ENCODE measurements around the gene IFIT3.
"Not testable (repeated sequence)": the region's sequence is repeated elsewhere in the genome, so short reads cannot be mapped to it uniquely, and the experiment has no call there.

IFIT3 gene

DNA sequence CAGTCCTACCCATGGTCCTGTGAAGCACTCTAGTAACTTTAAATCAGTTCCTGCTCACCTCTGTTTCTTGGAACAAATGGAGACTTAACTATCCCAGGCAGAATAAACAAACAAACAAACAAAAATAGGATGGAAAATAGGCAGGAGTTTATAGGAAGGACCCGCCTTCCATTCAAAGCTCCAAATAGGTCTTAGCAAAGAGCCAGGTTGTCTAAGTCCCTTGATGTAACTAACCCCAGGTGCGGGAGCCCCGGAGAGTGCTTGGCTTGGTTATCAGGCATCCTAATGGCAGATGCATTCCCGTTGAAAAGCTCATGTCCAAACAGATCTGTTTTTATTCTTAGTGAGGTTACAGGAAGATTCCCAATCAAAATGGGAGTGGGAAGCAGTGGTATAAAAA is 23.8 kb upstream of the IFIT3 start:
- no peak for DNase-seq (ENCODE audit: low read depth in 2 of 2, low spot score in 1 of 2)

DNA sequence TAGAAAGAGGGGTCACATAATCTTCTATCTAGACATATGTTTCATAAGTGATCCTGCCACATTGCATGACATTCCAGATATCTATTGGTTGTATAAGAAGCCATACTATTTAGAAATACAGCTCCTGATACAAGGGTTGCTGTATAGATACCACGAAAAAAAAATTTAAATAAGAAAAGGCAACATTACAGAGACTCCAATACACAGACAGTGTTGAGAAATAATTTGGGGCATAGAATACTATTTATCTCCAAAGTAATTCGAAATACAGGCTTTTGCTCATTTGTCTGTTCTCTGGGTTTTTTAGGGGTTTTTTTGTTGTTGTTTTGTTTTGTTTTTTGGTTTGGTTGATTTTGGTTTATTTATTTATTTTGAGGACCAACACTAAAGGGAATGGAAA is 23.4 kb upstream of the IFIT3 start:
- no peak for DNase-seq (ENCODE audit: low read depth in 2 of 2, low spot score in 1 of 2)

DNA sequence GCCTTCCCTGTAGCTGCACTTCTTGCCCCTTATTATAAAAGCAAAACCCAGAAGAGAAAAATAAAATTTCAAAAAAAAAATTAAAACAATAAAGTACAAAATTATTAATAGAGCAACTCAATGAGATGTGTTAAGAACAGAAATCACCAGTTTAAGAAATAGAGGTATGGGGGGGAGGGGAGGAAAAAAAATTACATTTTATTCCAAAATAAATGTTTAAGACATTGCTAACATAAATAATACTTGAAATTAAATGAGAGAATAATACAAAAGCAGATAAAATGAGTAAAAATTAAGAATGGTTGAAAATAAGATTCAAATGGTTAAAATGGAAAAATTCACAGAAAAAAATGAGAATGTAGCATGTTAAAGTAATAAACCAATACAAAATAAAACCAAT is 22.9 kb upstream of the IFIT3 start:
- no peak for DNase-seq (ENCODE audit: low read depth in 2 of 2, low spot score in 1 of 2)

DNA sequence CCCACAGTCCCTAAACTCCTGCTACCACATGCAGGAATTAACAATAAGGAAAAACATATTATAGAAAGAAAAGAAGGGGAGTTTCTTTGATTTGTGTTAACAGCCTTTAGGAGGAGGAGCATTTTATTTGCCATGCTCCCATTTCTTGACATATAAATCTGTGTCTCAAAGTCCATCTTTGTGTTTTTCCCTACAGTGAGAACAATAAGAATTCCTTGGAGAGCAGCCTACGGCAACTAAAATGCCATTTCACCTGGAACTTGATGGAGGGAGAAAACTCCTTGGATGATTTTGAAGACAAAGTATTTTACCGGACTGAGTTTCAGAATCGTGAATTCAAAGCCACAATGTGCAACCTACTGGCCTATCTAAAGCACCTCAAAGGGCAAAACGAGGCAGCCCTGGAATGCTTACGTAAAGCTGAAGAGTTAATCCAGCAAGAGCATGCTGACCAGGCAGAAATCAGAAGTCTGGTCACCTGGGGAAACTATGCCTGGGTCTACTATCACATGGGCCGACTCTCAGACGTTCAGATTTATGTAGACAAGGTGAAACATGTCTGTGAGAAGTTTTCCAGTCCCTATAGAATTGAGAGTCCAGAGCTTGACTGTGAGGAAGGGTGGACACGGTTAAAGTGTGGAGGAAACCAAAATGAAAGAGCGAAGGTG is 21.9 kb upstream of the IFIT3 start:
- no peak for DNase-seq (ENCODE audit: low read depth in 2 of 2, low spot score in 1 of 2)

DNA sequence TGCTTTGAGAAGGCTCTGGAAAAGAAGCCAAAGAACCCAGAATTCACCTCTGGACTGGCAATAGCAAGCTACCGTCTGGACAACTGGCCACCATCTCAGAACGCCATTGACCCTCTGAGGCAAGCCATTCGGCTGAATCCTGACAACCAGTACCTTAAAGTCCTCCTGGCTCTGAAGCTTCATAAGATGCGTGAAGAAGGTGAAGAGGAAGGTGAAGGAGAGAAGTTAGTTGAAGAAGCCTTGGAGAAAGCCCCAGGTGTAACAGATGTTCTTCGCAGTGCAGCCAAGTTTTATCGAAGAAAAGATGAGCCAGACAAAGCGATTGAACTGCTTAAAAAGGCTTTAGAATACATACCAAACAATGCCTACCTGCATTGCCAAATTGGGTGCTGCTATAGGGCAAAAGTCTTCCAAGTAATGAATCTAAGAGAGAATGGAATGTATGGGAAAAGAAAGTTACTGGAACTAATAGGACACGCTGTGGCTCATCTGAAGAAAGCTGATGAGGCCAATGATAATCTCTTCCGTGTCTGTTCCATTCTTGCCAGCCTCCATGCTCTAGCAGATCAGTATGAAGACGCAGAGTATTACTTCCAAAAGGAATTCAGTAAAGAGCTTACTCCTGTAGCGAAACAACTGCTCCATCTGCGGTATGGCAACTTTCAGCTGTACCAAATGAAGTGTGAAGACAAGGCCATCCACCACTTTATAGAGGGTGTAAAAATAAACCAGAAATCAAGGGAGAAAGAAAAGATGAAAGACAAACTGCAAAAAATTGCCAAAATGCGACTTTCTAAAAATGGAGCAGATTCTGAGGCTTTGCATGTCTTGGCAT is 21.1 kb upstream of the IFIT3 start:
- no peak for DNase-seq (ENCODE audit: low read depth in 2 of 2, low spot score in 1 of 2)

DNA sequence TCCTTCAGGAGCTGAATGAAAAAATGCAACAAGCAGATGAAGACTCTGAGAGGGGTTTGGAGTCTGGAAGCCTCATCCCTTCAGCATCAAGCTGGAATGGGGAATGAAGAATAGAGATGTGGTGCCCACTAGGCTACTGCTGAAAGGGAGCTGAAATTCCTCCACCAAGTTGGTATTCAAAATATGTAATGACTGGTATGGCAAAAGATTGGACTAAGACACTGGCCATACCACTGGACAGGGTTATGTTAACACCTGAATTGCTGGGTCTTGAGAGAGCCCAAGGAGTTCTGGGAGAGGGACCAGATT is 20.6 kb upstream of the IFIT3 start:
- DNase-seq (ENCODE audit: low read depth in 2 of 2, low spot score in 1 of 2) = no peak

DNA sequence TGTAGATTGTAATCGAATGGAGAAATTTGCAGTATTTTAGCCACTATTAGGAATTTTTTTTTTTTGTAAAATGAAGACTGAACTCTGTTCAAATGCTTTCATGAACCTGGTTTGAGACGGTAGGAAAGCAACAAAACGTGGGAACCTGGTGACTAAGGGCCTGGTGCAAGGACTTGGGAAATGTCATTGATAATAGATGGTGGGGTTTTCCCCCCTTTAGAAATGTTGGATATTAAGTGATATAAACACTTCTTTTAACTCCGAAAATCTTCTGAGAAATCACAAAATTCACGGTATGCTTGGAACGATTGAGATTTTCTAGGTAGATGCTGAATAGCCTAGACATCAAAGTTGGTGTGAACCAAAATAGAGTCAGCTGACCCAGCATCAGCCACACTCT is 19.5 kb upstream of the IFIT3 start:
- no peak for DNase-seq (ENCODE audit: low read depth in 2 of 2, low spot score in 1 of 2)

DNA sequence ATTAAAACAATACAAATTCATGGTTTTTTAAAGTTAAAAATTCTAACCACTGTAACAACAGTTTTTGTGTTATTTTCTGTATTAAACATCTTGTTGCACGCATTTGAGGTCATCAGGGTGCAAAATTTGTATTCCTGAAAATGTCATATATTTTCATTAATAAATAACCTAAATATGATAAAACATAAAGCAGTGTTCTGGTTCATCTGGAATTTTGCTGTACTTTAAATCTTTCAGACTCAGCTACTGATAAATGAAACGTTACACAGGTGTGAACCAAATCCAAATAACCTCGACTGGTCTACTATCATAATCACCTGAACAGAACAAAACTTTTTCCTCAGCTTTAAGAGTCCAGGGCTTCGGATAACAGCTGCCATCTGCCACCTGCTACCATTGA is 19.1 kb upstream of the IFIT3 start:
- no peak for DNase-seq (ENCODE audit: low read depth in 2 of 2, low spot score in 1 of 2)

DNA sequence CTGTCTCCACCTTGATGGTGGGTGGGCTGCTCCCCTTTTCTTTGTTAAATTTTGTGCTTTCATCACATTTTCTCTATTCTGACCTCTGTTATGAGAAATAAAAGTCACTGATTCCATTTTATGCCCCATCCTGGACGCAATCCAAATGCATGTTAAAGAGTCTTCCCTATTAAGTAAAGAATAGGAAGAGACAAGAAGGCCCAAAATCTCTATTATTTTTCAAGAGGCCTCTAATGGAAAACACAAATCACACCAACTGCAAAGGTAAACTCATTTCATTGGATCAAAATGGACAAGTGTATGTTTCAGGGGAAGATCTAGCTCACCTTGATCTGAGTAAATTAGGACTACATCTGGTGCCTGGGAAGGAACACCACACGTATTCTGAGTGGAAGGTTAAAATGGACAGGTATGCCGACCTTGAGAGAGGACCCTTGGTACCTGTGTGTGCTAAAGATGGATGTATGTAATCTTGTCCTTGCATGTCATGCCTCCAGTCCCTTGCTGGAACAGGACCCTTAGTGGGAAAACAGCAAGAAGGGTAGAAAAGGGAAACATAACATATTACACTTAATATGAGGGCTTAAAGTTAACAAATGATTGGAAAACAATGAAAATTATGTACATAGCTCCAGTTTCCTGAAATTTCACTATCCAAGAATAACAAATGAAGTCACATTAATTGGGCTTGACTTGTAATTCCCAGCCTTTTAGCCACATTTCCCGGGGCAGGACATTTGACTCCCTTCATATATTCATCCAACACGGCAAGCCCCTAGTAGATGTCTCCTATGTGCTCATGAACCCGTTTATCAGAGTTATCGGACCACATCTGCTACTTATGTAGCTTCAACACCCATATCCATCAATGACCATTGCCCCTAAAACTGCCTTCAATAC is 18.4 kb upstream of the IFIT3 start:
- no peak for DNase-seq (ENCODE audit: low read depth in 2 of 2, low spot score in 1 of 2)

DNA sequence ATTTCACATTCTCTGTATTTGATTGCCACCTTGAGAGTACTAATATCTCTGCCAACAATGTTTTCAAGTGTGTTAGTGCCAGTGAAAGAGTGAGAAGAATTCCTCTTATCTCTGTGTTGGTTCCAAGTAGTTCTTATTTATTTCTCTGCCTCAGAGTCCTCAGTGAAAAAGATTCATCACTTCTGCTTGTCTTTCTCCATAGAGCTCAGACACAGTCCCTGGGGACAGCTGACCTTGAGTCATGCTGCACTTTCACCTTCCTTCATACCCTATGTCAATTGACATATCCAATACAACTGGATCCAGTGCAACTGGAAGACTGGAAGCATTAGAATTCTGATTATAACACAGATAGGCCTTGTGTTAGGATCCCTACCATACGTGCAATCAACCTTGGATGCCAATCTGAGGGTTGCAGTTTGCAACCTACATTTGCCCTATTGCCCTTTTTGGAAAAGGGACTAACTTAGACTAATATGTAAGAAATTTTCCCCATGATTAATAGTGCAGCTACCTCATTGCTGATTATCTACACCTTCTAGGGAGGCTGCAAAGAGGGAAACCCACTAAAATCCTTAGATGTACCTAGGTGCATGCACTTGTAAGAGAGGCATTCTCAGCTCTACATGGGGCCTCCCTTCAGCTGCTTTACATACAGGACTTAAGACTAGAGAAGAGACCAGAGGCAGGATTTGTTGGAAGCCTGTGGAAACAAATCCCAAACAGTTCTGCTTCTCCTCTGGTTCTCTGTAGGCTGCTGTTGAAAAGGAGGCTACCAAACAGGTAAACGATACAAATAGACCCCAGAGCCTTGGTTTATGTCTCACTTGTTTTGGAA is 17.5 kb upstream of the IFIT3 start:
- DNase-seq (ENCODE audit: low read depth in 2 of 2, low spot score in 1 of 2) = no peak

DNA sequence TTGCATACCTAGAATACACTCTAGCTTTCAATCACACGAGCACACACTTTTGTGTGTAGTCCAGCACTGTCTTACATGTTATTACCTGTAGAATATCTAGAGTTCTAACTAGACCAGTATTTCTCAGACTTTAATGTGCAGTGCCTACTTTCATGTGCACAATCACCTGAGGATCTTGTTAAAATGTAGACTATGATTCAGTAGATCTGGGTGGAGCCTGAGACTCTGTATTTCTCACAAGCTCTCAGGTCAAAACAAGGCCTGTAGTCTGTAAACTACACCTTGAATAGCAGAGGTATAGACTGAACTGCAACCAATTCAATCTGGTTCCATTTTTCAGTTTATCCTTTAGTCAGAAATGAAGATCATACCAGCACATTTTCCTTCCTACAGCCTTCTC is 14.8 kb upstream of the IFIT3 start:
- DNase-seq (ENCODE audit: low read depth in 2 of 2, low spot score in 1 of 2) = no peak

DNA sequence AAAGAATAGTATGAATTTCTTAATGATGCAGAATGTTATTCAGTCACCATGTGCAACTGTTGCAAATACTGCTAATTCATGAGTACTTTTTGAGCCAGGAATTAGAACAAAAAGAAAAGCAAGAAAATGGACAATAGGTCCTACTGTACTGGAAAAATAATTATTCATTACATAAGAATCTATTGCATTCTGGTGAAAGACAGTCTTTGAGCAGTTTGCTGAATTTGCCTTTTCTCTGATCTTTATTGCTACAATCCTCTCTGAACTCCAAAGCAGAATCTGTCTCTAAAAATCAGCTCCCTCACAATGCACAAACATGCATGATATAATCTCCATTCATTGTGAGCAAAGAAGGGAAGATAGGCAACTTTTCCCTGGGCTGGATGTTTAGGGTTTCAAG is 13.1 kb upstream of the IFIT3 start:
- no peak for DNase-seq (ENCODE audit: low read depth in 2 of 2, low spot score in 1 of 2)

DNA sequence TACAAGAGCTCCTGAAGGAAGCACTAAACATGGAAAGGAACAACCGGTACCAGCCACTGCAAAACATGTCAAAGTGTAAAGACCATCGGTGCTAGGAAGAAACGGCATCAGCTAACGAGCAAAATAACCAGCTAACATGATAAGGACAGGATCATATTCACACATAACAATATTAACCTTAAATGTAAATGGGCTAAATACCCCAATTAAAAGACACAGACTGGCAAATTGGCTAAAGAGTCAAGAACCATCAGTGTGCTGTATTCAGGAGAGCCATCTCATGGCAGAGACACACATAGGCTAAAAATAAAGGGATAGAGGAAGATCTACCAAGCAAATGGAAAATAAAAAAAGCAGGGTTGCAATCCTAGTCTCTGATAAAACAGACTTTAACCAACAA is 9.8 kb upstream of the IFIT3 start:
- not testable (repeated sequence) for DNase-seq (ENCODE audit: low read depth in 2 of 2, low spot score in 1 of 2)

DNA sequence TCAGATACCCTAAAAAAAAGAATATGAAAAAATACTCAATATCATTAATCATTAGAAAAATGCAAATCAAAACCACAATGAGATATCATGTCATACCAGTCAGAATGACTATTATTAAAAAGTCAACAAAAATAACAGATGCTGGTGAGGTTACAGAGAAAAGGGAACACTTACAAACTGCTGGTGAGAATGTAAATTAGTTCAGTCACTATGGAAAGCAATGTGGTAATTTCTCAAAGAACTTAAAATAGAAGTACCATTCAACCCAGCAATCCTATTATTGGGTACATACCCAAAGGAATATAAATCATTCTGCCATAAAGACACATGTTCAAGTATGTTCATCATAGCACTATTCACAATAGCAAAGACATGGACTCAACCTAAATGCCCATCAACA is 2.7 kb upstream of the IFIT3 start:
- DNase-seq (ENCODE audit: low read depth in 2 of 2, low spot score in 1 of 2) = not testable (repeated sequence)

DNA sequence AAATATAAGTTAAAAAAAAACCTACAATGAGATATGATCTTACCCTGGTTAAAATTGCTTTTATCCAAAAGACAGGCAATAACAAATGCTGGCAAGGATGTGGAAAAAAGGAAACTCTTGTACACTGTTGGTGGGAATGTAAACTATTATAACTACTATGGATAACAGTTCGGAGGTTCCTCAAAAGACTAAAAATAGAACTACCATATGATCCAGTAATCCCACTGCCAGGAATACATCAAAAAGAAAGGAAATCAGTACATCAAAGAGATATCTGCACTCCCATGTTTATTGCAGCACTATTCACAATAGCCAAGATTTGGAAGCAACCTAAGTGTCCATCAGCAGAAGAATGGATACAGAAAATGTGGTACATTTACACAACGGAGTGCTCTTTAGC is 1.9 kb upstream of the IFIT3 start:
- not testable (repeated sequence) for DNase-seq (ENCODE audit: low read depth in 2 of 2, low spot score in 1 of 2)

DNA sequence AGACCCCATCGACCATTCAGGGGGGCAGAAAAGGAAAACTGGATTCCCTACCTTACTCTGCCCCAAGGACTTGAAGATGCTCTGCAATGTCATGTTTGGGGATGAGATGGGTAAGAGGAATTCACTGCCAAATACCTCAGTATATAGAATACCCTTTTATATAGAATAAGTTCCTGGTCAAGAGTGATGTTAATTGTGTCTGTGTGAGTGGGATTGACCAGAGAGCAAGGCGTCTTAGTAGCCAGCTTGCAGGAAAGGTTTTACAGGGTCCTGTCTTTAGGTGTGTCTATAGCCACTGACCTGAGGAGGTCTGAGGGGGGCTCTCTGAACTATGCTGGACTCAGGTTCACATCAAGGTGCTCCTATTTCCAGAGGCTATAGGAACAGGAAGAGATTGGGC is 1.4 kb downstream of the IFIT3 start:
- DNase-seq (ENCODE audit: low read depth in 2 of 2, low spot score in 1 of 2) = no peak

DNA sequence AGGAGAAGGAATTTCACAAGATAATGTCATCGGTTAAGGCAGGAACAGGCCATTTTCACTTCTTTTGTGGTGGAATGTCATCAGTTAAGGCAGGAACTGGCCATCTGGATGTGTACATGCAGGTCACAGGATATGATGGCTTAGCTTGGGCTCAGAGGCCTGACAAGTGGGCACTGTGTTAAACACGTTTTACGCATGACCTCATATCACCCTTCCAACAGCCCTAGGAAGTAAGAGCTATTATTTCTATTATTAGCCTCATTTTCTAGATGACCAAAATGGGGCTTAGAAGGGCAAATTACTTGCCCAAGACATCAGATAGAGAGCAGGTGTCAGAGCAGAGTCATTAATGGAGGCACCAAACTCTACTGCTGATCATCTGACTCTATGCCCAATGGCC is 2.2 kb downstream of the IFIT3 start:
- DNase-seq (ENCODE audit: low read depth in 2 of 2, low spot score in 1 of 2) = not testable (repeated sequence)

DNA sequence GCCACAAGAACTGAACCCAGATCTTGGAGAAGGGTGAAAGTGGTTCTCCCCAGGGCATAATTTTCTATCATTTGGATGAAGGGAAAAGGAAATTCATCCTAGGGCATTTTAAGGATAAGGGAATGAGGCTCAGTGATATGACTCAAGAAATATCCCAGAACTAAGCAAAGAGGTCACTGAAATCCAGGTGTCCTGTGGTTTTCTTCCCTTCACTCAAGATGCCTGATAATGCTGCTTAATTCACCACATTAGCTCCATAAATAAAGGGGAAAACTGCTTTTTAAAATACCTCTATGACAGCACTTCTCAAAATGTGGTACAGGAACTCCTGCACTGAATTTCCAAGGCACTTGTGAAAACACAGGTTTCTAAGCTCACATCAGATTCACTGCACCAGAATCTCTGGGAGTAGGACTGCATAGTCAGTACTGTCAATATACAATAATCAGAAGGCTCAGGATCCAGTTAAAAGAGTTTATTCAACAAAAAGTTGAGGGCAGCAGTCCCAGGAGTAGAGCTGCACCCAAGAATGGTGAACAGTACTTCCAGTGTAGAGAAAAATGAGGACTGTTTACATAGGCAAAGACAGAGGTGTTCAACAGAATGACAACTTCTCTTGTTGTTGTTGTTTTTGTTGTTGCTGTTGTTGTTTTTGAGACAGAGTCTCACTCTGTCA is 2.9 kb downstream of the IFIT3 start:
- no peak for DNase-seq (ENCODE audit: low read depth in 2 of 2, low spot score in 1 of 2)

DNA sequence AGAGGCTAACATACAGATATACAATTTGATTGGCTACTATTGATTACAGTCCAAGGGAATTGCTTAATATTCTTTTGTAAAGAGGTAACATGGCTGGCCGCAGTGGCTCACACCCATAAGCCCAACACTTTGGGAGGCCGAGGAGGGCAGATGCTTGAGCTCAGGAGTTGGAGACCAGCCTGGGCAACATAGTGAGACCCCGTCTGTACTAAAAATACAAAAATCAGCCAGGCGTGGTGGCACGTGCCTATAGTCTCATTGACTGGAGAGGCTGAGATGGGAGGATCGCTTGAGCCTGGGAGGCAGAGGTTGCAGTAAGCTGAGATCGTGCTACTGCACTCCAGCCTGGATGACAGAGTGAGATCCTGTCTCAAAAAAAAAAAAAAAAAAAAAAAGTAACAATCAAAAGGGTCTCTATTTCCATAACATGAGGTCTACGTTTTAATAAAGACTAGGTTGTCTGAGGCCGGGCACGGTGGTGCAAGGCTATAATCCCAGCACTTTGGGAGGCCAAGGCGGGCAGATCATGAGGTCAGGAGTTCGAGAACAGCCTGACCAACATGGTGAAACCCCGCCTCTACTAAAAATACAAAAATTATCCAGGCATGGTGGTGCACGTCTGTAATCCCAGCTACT is 3.8 kb downstream of the IFIT3 start:
- DNase-seq (ENCODE audit: low read depth in 2 of 2, low spot score in 1 of 2) = not testable (repeated sequence)

DNA sequence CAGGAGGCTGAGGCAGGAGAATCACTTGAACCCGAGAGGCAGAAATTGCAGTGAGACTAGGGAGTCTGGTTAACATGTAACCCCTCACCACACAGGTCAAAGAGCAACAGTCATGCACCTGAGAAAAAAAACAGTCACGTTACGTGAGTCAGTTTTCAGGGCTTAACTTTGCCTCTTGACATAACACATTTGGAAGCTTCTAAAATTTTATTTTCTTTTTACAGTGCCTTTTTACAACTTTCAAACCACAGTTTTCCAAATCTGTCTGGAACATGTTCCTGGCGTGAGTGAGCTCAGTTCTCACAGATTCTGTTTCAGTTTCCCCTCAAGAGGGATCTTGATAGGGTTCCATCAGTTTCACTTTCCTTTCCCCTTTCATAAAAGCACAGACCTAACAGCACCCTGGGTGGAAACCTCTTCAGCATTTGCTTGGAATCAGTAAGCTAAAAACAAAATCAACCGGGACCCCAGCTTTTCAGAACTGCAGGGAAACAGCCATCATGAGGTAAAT is 4.4 kb downstream of the IFIT3 start:
- DNase-seq (ENCODE audit: low read depth in 2 of 2, low spot score in 1 of 2) = no peak
